ENCODE measurements around the gene ZNF471. TPM values are rescaled to one million over a fixed set of nuclear protein-coding genes. Genes with fewer than 3 reads are reported as not detected.
A peak's percentile ranks its signal among the peaks of the same experiment; 100 is the strongest.

Gene ZNF471
- total and polyA plus RNA-seq, 4 donors = 1.3 to 14.4 (median 2.2) TPM

DNA sequence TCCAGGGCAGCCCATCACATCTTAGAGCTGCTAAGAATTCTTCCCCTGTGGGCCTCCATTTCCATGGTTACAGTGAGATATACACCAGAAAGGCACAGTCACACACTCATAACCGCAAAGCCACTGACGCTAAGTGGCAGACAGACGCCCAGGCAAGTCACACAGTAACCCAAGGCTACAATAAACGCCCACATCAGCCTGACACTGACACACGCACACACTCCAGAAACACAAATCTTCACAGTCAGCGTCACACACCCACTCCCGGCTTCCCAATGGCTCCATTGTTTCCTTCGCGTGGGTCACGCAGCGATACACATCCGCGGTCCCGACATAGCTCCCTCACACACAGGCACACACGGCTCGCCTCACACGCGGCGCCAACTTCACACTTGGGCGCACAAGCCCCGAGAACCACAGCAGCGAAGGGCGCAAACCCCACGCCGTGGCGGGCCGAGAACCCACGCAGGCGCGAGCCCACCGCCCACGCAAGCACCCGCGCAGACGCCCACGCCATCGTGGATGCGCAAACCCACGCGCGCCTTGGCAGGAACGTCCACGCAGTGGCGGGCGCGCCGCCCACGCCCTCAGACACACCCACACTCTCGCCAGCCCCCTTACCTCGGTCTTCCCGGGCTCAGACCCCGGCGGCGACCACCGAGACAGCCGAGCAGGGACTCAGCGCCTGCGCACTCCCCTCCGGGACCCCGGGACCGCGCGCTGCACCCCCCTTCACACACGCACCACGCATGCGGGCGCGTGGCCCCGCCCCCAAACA, 30.8 kb upstream of the ZNF471 start, which contains the start of gene ZNF667:
Gene ZNF667 (minus strand): TSS at position 695 of the 778 bp plus-strand sequence. CDS start 14,975 bp downstream, outside the sequence.
- H3K27me3 ChIP-seq (ENCODE audit: control insufficient read depth in 3 of 3, insufficient read depth in 3 of 3, low read length in 2 of 3) = no peaks in the 10 kb centered on the region
- peak within 1 kb of the TSS; percentile 87 to 94 for H3K9ac ChIP-seq (ENCODE audit: insufficient read depth in 1 of 2, low read length in 2 of 2)
- peak within 1 kb of the TSS; percentile 37 to 77 for H3K27ac ChIP-seq (ENCODE audit: low read depth in 1 of 2, low read length in 1 of 2)
- ATAC-seq (ENCODE audit: insufficient read depth, low FRiP score) (no peak), DNase-seq (peak; percentile 67 to 72 (median 68))
- H3K36me3 ChIP-seq (ENCODE audit: control insufficient read depth in 4 of 4, insufficient read depth in 4 of 4, low read length in 4 of 4) = peaks cover 0 to 10% (median 4%) of the 10 kb centered on the region in 4 donors
- TF ChIP-seq, protein P1, sequence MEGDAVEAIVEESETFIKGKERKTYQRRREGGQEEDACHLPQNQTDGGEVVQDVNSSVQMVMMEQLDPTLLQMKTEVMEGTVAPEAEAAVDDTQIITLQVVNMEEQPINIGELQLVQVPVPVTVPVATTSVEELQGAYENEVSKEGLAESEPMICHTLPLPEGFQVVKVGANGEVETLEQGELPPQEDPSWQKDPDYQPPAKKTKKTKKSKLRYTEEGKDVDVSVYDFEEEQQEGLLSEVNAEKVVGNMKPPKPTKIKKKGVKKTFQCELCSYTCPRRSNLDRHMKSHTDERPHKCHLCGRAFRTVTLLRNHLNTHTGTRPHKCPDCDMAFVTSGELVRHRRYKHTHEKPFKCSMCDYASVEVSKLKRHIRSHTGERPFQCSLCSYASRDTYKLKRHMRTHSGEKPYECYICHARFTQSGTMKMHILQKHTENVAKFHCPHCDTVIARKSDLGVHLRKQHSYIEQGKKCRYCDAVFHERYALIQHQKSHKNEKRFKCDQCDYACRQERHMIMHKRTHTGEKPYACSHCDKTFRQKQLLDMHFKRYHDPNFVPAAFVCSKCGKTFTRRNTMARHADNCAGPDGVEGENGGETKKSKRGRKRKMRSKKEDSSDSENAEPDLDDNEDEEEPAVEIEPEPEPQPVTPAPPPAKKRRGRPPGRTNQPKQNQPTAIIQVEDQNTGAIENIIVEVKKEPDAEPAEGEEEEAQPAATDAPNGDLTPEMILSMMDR (IDR thresholded peaks at IDR 0.05; ENCODE audit: control extremely low read depth, extremely low read depth) = no peak
- peaks cover 4 to 19% (median 5%) of the 10 kb centered on the region in 5 donors for H3K4me1 ChIP-seq (ENCODE audit: control insufficient read depth in 5 of 5, insufficient read depth in 5 of 5, low read length in 5 of 5)
- H3K9me3 ChIP-seq (ENCODE audit: control insufficient read depth in 4 of 4, insufficient read depth in 3 of 4, low read length in 3 of 4) = peaks cover 0 to 52% (median 10%) of the 10 kb centered on the region in 4 donors
- peak within 1 kb of the TSS; percentile 77 for H3K4me3 ChIP-seq
- WGBS, 2 donors = 1 to 3% methylated on average over 66 to 69 of the region's 69 CpGs

DNA sequence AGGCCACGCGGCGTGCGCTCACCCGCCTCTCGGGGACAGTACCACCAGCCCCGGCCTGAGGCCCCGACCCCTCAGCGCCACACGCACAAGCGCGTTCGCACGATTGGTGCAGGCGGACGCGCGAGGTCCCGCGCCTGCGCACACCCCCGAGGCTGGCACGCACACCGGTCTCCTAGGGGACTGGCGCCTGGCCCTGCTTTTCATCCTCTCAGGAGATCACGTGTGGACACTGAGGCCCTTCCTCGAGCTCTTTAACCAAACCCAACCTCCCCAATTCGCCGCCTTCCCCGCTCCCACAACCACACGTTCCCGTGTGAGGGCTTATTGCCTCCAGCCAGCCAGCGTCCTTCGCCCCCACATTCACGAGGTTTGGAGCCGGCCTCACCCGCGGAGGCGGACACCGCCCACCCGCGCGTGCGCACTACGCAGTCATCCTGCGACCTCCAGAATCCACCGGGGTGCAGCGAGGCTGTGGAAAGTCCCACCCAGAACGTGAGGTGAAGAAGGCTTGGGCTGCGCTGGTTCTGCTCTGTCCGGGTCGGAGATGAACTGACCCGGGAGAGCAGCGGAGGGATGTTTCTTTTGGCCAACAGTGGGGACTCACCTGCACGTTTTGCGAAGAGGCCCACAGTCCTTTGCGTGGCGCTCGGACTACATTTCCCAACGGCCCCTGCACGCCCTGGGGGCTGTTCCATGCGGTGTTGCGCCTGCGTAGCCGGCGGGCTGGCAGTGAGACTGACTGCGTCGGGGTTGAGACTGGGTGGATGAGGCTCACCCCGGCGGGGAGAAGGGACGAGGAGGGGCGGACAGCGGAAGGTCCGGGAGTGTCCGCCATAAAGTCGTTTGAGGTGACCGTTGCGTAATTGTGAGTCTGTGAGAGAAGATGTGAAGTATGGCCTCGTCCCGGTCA, 30.0 kb upstream of the ZNF471 start:
- Histone ChIP-seq H3K27me3 (ENCODE audit: control insufficient read depth in 3 of 3, insufficient read depth in 3 of 3, low read length in 2 of 3) (no peaks in the 10 kb centered on the region), H3K36me3 (ENCODE audit: control insufficient read depth in 4 of 4, insufficient read depth in 4 of 4, low read length in 4 of 4) (peaks cover 0 to 5% (median 2%) of the 10 kb centered on the region in 4 donors), H3K4me3 (peak overlapping the region; percentile 77), H3K4me1 (ENCODE audit: control insufficient read depth in 5 of 5, insufficient read depth in 5 of 5, low read length in 5 of 5) (peaks cover 4 to 19% (median 5%) of the 10 kb centered on the region in 5 donors), H3K9ac (ENCODE audit: insufficient read depth in 1 of 2, low read length in 2 of 2) (peak overlapping the region in 1 of 2 donors; percentile 94), H3K27ac (ENCODE audit: low read depth in 1 of 2, low read length in 1 of 2) (peak overlapping the region; percentile 37 to 77), H3K9me3 (ENCODE audit: control insufficient read depth in 4 of 4, insufficient read depth in 3 of 4, low read length in 3 of 4) (peaks cover 0 to 52% (median 10%) of the 10 kb centered on the region in 4 donors)
- peak; percentile 94 to 96 (median 95) for DNase-seq
- 1 to 3% methylated on average over 80 of the region's 80 CpGs for WGBS, 2 donors
- ATAC-seq (ENCODE audit: insufficient read depth, low FRiP score) = peak; percentile 91
- TF ChIP-seq, protein P1 (IDR thresholded peaks at IDR 0.05; ENCODE audit: control extremely low read depth, extremely low read depth) = no peak

DNA sequence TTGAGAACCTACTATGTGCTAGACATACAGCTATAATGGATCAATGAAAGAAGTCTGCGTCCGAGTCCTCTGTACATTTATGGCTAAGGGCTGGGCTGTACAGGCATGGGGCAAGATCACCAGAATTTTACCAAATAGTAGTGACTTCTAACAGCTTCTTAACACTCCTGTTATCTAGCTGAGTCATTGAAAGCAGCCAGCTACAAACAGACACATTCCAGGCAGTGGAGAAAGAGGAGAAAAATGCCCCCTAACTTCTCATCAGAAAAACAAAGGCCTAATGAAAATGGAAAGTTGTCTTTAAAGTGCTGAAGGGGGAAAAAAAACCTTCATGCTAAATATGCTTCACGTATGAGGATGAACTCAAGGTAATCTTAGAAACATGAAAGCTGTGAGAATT, 16.3 kb upstream of the ZNF471 start:
- DNase-seq (no peak), ATAC-seq (ENCODE audit: insufficient read depth, low FRiP score) (no peak)
- Histone ChIP-seq H3K9me3 (ENCODE audit: control insufficient read depth in 4 of 4, insufficient read depth in 3 of 4, low read length in 3 of 4) (peaks cover 0 to 33% (median 16%) of the 10 kb centered on the region in 4 donors), H3K36me3 (ENCODE audit: control insufficient read depth in 4 of 4, insufficient read depth in 4 of 4, low read length in 4 of 4) (peaks cover 3 to 17% (median 15%) of the 10 kb centered on the region in 4 donors), H3K9ac (ENCODE audit: insufficient read depth in 1 of 2, low read length in 2 of 2) (no peak overlapping the region), H3K4me1 (ENCODE audit: control insufficient read depth in 5 of 5, insufficient read depth in 5 of 5, low read length in 5 of 5) (peaks cover 0 to 15% (median 0%) of the 10 kb centered on the region in 5 donors), H3K27ac (ENCODE audit: low read depth in 1 of 2, low read length in 1 of 2) (no peak overlapping the region), H3K4me3 (no peak overlapping the region), H3K27me3 (ENCODE audit: control insufficient read depth in 3 of 3, insufficient read depth in 3 of 3, low read length in 2 of 3) (no peaks in the 10 kb centered on the region)
- 87 to 91% methylated on average over 3 of the region's 3 CpGs for WGBS, 2 donors
- TF ChIP-seq, protein P1 (IDR thresholded peaks at IDR 0.05; ENCODE audit: control extremely low read depth, extremely low read depth) = no peak
